HG03378 (cell line): ENCODE measurements around the gene PRKAR2B.
A peak's percentile ranks its signal among the peaks of the same experiment; 100 is the strongest.
"Not testable (repeated sequence)": the region's sequence is repeated elsewhere in the genome, so short reads cannot be mapped to it uniquely, and the experiment has no call there.

Source experiments
- ATAC-seq: cut with Tn5 transposase; IDR thresholded peaks from one replicate; pipeline ENCODE4 v1.9.1; 2021; ENCODE audit warnings: mild to moderate bottlenecking, moderate library complexity; ENCODE audit not compliant: unreplicated experiment

The PRKAR2B gene

DNA sequence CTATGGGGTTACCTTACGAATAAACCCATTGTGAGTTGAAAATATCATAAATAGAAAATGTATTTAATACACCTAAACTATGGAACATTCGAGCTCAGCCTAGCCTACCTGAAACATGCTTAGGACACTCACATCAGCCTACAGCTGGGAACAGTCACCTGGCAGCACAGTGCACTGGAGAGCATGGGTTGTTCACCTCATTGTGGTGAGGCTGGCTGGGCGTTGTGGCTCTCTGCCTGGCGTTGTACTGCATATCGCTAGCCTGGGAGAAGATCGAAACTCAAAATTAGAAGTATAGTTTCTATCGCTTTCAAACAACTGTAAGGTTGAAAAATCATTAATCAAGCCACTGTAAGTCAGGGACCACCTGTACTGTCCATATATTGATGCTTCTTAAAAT lies 107.0 kb downstream of the PRKAR2B start:
- ATAC-seq: no peak

DNA sequence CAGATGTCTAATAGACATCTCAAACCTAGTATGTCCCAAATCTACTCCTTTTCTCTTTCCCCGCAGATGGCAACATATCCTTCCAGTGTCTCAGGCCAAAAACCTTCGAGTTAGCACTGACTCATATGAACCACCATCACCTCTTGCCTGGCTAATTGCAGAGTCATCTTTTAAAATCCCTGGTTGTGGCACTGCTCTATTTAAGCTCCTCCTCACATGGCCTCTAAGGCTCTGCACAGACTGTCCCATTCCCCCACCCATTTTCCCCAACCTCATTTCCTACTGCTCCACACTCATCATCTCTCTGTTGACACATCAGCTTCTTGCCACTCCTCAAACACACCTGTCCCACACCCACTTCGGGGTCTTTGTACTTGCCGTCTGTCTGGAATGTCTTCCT lies 107.5 kb downstream of the PRKAR2B start:
- no peak for ATAC-seq

DNA sequence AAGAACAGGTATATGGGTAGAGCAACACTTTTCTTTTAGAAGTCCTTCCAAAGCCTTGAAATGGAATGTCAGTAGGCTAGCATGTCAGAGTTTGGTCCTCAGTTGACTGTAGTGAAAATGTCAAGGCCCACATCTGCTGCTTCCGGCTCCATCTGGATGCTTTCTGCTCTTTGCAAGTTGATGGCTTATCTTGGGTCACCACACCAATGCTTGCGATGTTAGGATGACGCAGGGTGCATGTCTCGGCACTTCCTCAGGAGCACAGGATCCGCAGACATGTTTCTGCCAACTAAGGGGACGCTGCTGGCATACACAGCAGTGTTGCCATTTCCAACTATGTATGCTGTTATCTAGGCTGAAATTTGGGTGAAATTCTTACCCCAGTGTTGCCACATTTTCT lies 110.3 kb downstream of the PRKAR2B start:
- ATAC-seq: no peak

DNA sequence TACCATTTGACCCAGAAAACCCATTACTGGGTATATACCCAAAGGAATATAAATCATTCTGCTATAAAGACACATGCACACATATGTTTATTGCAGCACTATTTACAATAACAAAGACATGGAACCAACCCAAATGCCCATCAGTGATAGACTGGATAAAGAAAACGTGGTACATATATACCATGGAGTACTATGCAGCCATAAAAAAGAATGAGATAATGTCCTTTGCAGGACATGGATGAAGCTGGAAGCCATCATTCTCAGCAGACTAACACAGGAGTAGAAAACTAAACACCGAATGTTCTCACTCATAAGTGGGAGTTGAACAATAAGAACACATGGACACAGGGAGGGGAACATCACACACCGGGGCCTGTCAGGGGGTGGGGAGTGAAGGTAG lies 111.2 kb downstream of the PRKAR2B start:
- not testable (repeated sequence) for ATAC-seq

DNA sequence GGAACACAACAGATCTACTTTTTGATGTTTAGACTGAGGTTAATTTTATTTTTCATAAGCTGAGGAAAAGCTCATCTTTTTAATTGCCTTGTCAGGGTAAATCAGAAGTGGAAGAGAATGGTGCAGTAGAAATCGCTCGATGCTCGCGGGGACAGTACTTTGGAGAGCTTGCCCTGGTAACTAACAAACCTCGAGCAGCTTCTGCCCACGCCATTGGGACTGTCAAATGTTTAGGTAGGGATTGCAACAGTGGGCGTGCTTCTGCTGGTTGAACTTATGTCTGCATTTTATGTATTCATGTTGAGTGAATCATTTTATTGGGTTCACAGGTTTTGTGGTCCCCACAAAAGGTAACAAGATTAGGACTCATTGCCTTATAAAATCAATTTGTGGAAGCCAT lies 112.6 kb downstream of the PRKAR2B start:
- no peak for ATAC-seq

DNA sequence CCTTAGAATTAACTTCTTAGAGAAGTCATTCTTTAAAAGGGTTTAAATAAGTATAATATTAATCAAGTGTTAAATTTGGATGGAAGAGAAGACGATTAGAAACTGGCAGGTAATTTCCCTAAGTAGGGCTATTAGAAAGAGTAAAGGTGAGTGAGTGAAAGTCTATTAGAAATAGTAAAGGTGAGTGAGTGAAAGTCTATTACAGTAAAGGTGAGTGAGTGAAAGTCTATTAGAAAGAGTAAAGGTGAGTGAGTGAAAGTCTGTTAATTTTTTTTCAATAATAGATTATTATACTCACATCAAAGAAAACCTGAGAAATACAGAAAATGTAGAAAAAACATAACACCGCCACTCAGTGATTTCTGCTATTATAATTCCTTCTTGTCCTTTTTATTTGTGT lies 113.5 kb downstream of the PRKAR2B start:
- no peak for ATAC-seq

DNA sequence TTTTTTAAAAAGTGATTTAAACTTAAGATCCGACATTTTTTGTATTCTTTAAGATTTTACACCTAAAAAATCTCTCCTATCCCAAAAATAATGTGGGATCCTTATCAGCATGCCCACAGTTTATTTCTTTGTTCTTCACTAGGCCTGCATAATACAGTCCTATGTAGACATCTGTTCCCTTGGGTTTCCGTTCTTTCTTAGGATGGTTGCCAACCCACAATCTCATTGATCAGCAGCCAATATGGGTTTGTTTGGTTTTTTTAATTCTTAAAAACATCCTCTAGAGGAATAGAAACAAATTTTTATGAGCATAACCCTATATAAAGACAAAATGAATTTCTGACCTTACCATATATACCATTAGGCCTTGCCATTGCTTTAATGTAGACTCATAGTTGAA lies 115.9 kb downstream of the PRKAR2B start:
- ATAC-seq: no peak

DNA sequence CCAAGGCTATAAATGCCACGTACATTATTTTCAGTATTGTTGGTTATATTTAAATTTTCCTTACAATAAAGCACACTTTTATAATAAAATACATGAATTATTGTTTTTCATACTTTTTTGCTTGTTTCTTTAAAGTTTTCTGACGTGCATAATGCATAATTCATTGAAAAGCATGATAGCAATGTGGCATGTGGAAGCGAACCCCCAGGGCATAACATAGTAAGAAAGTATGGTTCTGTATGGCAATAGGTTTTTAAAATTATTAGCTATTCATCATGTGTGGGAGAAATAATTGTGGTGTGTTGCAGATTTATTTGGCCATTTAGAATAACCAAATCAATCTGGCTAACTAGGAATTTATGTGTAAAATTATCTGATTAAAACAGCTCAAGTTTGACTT lies 116.9 kb downstream of the PRKAR2B start:
- ATAC-seq: no peak

DNA sequence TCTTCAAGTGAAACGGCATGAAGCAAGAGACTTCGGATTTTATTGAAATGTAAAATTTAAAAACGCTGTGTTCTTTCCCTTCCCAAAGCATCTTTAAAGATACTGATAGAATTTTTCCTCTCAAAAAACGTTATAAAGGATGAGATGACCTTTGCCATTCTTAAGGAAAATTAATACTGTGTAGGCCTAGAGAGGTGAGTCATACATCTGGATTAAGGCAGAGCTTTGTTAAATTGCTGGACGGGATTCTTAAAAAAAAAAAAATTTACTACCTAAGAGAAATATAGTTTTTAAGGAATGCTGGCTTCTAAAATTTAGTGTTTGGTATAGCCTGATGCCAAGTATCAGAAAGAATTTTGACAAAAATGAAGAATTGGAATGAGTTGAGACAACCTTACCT lies 118.0 kb downstream of the PRKAR2B start:
- ATAC-seq: no peak

DNA sequence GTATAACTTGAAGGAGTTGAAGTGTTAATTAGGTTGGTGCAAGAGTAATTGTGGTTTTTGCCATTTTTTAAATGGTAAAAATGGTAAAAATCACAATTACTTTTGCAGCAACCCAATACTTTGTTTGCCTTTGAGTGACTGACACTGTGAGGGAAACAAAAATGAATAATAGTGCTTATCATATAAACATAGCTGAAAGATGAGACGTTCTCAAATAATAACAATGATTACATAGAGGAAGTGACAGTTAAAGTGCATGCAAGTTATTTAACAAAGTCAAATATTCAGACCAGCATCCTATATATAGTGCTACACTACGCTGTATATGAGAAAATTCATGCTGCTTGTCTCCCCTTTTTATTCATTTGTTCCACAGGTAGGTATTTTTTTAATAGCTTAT lies 119.6 kb downstream of the PRKAR2B start:
- ATAC-seq: no peak

DNA sequence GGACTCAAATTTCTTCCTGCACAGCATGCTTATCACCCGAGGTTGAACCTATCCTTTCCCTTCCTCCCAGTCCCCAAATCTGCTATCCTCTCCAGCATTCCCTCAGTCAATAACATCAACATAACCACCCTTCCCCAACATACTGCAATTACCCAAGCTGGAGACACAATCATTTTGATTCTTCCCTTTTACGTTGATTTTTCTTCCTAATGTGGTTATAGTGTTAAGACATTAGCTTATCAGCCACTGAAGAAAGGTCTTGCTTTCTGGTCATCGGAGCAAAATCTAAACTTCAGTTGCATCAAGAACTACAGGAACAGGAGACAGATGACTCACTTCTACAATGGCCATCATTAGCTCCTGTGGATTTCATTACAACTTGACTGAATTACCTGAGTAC lies 120.8 kb downstream of the PRKAR2B start:
- no peak for ATAC-seq

DNA sequence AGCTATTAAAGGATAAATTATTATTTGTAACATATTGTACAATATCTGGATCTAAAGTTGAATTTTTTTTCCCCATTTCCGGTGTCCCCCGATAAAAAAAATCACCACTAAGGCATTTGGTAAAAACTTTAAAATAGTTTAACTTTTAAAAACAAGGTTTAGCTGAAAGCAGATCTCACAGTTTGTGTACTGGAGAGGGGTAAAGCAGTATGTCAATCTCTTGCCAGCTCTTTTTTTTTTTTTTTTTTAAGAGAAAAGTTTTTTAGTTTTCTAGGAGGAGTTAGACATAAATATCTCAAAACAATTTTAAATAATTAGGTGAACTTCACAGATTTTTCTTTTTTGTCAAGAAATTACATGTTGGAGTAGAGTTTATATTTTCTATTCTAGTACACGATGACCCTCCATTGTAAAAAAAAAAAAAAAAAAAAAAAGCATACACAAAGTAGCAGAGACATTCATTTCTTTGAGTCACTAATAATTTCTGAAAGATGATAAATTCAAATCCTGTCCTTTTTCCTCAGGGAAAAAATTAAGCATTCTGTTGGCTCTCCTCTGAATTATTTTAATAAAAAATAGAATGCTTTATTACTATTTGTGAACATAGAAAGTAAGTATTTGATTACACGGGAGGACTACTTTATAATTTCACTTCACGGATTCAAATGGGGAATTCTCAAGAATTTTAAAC lies 122.4 kb downstream of the PRKAR2B start:
- ATAC-seq: no peak

DNA sequence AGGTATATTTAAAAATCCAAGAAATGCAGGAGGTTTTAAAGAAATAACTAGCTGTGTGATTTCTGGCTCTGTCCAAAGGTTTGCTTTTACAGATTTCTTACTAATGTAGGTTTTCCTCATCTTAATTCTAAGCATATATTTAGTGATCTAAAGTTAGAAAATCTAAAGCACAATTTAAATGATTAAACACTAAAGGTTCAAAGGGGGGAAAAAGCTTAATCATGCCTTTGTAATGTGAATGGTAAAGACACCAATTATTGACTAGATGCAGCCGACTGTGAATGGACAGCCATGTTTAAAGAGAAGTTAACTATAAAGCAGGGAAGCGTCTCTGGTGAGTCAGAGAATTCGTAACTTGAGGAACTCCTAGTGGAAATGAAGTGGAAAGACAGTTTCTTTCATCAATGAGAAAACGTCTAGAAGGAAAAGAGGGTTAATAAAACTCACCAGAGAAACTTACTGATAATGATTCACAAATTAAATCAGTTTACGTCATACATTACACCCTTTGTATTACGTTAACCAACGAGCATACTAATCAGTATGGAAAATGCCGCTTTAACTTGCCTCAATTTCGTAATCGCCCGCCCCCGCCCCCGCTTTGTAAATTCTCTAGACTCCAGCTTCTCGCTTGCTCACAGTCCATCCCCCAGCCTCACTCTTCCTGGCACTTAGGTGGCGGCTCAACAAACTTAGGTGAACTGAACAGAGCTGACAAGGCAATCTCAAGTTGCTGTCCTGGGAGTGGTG lies 123.2 kb downstream of the PRKAR2B start:
- ATAC-seq: no peak

DNA sequence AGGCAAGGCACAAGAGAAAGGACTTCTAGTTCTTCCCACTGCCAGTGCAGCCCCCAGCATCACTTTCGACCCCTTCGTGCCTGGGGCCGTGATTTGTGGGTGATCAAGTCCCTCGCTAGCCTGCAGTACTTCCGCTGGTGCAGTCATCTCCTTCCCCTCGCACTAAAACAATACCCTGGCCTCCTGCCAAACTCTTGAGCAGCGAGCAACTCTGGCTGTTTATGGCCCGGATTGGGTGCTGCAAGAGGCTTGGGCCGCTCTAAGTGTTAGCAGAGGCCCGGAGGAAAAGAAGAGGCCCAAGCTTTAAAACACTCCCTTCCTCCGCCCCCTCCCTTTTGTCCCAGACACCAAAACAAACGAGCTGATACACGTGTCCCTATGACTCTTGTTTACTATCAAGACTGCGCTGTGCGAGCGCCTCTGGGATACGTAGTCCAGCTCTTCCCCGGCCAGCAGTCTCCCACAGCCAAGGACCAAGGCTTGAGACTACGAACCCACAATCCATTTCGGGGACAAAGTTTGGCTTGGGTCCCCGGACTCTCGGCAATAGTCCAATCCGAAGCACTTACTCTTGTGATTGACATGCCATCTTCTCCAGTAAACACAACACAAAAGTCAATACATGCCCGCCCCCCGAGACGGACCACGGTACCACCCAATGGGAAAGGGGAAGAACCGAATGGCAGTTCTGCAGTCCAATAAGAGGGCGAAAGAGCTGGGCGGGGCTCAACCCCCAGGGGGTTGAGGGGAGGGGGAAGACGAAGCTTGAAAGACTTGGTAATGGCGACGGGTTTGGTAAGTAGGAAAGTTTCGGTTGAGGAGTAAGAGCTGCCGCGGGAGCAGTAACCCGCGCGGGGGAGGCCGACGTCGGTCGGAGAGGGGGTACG lies 124.0 kb downstream of the PRKAR2B start, which contains the start of gene HBP1:
TSS of gene HBP1 (plus strand) at position 771 of the 887 bp plus-strand sequence. CDS start 10,891 bp downstream, outside the sequence.
- ATAC-seq: peak; percentile 91

DNA sequence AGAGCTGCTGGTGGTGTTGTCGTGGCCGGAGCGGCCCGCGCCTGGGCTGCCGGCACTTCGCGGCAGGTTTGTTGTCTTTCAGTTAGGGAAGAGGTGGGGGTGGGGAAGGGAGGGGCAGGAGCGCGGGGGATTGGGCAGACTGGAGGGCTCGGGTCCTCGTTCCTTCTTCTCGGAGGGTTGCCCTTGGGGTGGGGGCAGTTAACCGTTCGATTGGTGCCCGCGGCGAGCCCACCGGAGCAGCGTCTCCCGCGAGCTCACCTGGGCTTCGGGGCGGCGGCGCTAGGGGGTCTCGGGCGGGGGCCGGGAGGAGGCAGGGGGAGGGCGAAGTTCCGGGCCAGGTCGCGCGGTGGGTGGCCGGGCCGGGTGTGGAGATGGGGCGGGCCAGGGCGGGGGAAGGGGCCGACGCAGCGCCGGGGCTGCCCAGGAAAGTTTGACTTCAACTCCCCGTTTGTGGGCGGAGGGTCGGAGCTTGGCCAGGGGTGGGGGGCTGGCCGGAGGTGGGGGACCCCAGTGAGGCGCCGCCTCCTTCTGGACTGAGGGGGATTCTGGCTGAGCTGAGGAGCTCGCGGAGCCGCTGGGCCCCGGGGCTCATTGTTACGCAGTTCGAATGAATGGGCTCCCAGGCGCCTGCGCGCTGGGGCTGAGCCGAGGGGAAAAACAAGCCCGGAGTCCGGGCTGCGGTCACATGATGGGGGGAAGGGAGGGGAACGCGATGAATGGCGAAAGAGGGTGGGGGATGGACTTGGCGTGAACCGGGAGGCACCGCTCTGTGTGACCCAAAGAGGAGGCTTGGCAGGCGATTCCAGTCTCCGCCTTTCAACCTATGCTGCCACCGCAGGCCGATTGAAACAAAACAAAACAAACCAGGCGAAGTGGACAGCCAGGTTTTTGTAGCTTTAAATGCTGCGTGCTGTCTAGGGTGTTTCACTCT lies 124.9 kb downstream of the PRKAR2B start:
- peak; percentile 15 for ATAC-seq

DNA sequence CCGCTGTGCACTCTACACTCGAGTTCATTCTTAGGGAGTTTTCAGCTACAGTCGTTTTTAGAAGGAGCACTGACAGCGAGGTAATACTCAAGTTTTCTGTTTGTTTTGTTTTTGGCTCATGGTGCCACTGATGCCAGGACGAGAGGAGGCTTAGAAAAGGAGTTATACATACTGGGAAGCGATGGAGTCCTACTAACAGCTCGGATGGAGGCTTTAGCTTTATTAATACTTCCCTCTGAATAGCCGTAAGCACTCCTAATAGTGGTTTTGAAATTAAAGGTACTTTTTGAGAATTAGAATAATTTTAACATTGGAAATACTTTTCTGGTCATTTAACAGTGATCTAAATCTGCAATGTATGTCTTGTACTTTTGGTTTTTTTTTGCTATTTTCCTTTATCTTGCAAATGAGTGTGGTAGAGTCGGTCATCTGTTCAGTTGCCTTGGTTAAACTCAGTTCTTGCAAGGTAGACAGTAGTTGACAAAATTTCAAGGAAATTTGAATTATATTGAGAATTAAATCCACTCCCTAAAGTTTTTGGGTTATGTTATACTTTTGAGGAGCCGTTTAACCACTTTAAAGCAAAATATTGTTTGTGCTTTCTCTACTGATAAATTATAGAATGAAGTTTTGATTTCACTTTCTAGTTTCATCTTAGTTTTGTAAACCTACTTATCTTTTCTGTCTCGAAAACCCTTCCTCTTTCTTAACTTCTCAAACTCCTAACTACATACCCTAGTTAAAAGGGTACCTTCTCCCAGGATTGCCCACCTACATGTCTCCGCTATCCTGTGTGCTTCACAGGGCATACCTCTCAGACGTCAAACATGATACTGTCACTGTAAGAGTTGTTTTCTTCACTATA lies 125.8 kb downstream of the PRKAR2B start:
- ATAC-seq: no peak

DNA sequence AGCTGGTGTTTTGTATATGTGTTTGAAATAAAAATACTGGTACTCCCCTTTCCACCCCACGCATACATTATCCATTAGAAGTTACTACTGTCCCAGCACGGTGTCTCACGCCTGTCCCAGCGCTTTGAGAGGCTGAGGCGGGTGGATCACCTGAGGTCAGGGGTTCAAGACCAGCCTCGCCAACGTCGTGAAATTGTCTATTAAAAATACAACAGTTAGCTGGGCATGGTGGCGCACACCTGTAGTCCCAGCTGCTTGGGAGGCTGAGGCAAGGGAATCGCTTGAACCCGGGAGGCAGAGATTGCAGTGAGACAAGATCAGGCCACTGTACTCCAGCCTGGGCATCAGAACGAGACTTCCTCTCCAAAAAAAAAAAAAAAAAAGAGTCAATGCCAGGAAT lies 127.0 kb downstream of the PRKAR2B start:
- ATAC-seq: no peak

DNA sequence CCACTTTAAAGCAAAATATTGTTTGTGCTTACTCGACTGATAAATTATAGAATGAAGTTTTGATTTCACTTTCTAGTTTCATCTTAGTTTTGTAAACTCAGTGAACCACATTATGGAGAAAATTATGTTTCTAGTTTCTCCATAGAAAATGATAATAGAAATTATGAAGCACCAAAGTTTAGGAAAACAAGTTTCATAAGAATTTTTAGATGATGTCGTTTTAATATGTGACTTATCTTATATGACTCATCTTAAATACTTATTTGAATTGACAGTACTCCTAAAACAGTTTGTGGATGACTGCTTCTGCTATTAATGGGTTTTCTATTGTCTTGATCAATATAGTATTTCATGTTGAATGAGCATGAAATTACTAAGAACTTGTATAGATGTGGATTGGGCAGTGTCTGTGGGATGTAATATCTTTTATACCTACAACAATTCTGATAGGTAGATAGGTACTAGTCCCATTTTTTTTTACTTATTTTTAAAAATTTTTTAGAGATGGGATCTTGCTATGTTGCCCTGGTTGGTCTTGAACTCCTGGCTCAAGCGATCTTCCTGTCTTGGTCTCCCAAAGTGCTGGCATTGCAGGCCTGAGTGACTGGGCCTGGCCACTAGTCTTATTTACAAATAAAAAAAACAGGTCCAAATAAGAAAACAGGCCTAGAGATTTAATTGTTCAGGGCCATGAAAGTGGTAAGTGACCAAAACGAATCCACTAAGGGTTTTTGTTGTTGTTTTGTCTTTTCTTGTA lies 127.9 kb downstream of the PRKAR2B start:
- no peak for ATAC-seq

DNA sequence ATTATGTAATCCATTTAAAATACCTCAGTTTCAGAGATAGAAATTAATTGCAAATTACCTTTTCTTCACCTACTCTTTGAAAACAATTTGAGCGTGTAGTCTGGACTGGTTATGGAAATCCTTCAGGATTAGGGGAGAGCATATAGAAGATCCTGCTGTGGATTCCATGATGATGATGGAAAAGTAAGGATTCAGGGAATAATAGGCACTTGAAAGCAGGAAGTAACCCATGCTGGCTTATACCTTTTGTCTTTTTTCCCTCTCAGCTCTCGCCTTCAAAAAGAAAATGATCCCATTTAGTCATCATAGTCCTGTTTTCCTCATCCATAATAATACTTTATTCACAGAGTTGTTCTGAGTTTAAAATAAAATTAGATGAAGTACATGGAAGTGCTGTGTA lies 128.7 kb downstream of the PRKAR2B start:
- no peak for ATAC-seq
